ENCODE results near the gene C10orf95. TPM values are rescaled to one million over a fixed set of nuclear protein-coding genes. Genes with fewer than 3 reads are reported as not detected.

C10orf95 gene
- total and polyA plus RNA-seq, 9 donors, result 0.11 to 22.3 (median 0.56) TPM; not detected in 3

DNA sequence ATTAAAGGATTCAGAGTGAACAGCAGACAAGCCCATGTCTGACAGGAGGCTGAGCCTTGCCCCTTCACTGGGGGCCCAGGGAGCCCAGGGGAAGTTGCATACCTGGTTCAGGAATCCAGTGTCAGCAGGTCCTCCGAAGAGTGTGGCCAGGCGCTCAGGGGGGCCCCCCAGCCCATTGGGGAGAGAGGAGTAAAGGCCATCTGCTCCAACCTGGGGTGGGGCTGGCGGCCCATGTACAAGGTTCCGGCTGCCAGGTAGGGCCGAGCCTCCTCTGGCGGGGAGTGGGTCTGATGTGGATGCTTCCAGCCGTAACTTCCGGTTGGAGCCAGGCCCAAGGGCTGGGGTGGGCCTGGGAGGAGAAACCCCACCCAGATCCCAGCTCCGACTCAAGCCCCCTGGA lies 35.1 kb downstream of the C10orf95 start:
- intact Hi-C loops (cut with DNase I), result no loop called here
- H3K36me3 ChIP-seq, result no peaks in the 10 kb centered on the region
- DNase-seq, result no peak
- WGBS, 3 donors, result 50 to 72% (median 61%) methylated on average over 9 of the region's 9 CpGs
- H3K27ac ChIP-seq, result no peak overlapping the region
- no peak overlapping the region for H3K4me3 ChIP-seq
- no peaks in the 10 kb centered on the region for H3K27me3 ChIP-seq
- H3K4me1 ChIP-seq (ENCODE audit: insufficient read depth), result peaks cover 15% of the 10 kb centered on the region
- no peaks in the 10 kb centered on the region for H3K9me3 ChIP-seq
- TF ChIP-seq POLR2A (IDR thresholded peaks at IDR 0.05), result no peak
- TF ChIP-seq, protein P1, sequence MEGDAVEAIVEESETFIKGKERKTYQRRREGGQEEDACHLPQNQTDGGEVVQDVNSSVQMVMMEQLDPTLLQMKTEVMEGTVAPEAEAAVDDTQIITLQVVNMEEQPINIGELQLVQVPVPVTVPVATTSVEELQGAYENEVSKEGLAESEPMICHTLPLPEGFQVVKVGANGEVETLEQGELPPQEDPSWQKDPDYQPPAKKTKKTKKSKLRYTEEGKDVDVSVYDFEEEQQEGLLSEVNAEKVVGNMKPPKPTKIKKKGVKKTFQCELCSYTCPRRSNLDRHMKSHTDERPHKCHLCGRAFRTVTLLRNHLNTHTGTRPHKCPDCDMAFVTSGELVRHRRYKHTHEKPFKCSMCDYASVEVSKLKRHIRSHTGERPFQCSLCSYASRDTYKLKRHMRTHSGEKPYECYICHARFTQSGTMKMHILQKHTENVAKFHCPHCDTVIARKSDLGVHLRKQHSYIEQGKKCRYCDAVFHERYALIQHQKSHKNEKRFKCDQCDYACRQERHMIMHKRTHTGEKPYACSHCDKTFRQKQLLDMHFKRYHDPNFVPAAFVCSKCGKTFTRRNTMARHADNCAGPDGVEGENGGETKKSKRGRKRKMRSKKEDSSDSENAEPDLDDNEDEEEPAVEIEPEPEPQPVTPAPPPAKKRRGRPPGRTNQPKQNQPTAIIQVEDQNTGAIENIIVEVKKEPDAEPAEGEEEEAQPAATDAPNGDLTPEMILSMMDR (IDR thresholded peaks at IDR 0.05), result no peak

DNA sequence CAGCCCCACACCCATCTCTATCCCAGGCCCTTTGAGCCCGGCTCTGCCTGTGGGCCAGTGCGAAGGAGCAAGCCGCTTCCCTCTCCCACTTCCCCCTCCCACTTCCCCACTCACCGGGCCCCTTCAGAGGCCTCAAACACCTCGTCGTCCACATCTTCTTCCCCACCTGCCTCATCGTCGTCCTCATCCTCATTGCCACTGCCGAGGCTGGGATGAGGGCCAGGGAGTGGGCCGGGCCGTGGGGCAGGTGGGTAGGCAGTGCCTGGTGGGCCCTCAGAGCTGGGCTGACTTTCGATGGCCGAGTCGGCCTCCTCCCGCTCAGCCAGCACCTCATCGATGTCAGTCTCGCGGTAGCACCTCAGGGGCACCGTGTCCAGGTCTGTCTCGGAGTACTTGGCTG lies 36.6 kb downstream of the C10orf95 start:
- intact Hi-C loops (cut with DNase I), result no loop called here
- WGBS, 3 donors, result 24 to 38% (median 30%) methylated on average over 19 to 20 of the region's 20 CpGs
- Histone ChIP-seq H3K36me3 (no peaks in the 10 kb centered on the region), H3K4me1 (ENCODE audit: insufficient read depth) (peaks cover 13% of the 10 kb centered on the region), H3K4me3 (no peak overlapping the region), H3K27me3 (no peaks in the 10 kb centered on the region), H3K9me3 (no peaks in the 10 kb centered on the region), H3K27ac (no peak overlapping the region)
- DNase-seq, result no peak
- TF ChIP-seq, protein P1 (IDR thresholded peaks at IDR 0.05), result no peak
- TF ChIP-seq POLR2A (IDR thresholded peaks at IDR 0.05), result no peak
- TF ChIP-seq EP300 (IDR thresholded peaks at IDR 0.05), result no peak

GRCh38 chr10:102413806-102414561 lies 37.4 kb downstream of the C10orf95 start:
- intact Hi-C loops (cut with DNase I), result no loop called here
- no peak for DNase-seq
- Histone ChIP-seq H3K27me3 (no peaks in the 10 kb centered on the region), H3K4me3 (no peak overlapping the region), H3K9me3 (no peaks in the 10 kb centered on the region), H3K27ac (no peak overlapping the region), H3K4me1 (ENCODE audit: insufficient read depth) (peaks cover 5% of the 10 kb centered on the region), H3K36me3 (no peaks in the 10 kb centered on the region)
- no peak for TF ChIP-seq POLR2A (IDR thresholded peaks at IDR 0.05)
- TF ChIP-seq, protein P1 (IDR thresholded peaks at IDR 0.05), result no peak
- no peak for TF ChIP-seq EP300 (IDR thresholded peaks at IDR 0.05)
- WGBS, 3 donors, result 72 to 77% (median 77%) methylated on average over 16 of the region's 16 CpGs

DNA sequence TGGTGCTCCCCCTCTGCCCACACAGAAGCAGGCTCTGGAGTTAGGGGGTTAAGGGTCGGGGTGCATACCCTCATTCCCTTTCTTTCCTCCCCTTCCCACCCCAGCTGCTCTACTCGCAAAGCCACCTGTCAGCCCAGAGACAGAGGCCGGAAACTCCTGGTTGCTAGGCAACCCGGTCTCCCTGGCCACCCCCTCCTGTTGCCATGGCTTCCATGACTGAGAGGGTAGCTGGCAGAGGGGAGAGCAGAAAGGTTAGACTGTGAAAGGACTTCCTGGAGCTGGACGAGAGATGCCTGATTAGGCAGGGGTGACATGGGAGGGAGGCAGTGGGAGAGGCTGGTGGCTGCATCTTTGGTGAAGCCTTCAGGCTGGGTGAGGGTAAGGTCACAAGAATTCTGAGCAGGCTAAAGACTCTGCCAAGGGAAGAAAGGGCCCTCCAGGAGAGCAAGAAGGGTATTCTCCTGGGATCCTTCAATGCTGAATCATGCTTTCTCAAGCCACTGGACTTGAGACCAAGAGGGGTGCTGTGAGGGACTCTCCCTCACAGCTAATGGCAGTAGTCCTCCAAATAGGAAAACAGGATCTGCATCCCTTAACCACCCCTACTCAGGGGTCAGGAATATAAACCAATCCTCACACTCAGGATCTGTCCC lies 38.2 kb downstream of the C10orf95 start:
- Histone ChIP-seq H3K36me3 (no peaks in the 10 kb centered on the region), H3K27me3 (no peaks in the 10 kb centered on the region), H3K4me1 (ENCODE audit: insufficient read depth) (peaks cover 5% of the 10 kb centered on the region), H3K4me3 (no peak overlapping the region), H3K27ac (no peak overlapping the region), H3K9me3 (no peaks in the 10 kb centered on the region)
- intact Hi-C loops (cut with DNase I), result no loop called here
- no peak for DNase-seq
- TF ChIP-seq, protein P1 (IDR thresholded peaks at IDR 0.05), result no peak
- TF ChIP-seq EP300 (IDR thresholded peaks at IDR 0.05), result no peak
- TF ChIP-seq POLR2A (IDR thresholded peaks at IDR 0.05), result no peak
- WGBS, 3 donors, result 6 to 21% (median 13%) methylated on average over 5 of the region's 5 CpGs

Data from ovary (tissue), 9 donors.